Type B pancreatic cell (in vitro differentiated cells): ENCODE results near the gene CAPN12. TPM values are rescaled to one million over a fixed set of nuclear protein-coding genes. Genes with fewer than 3 reads are reported as not detected.

ENCODE experiments used
- DNase-seq: peaks from one replicate; pipeline ENCODE4 v3.0.0; 2021; ENCODE audit warnings: mixed read lengths; ENCODE audit not compliant: unreplicated experiment; ENCODE audit errors: extremely low spot score
- H3K27ac Mint-ChIP-seq: 2 replicates; pipeline ENCODE4 v1.8.0; 2021; ENCODE audit warnings: mild to moderate bottlenecking, mixed read lengths
- H3K27me3 Mint-ChIP-seq: 2 replicates; pipeline ENCODE4 v1.8.0; 2021; ENCODE audit warnings: mixed read lengths
- H3K36me3 Mint-ChIP-seq: 2 replicates; pipeline ENCODE4 v1.8.0; 2021; ENCODE audit warnings: mixed read lengths
- H3K4me1 Mint-ChIP-seq: one replicate; pipeline ENCODE4 v1.8.0; 2021; ENCODE audit warnings: mixed read lengths; ENCODE audit not compliant: unreplicated experiment
- H3K4me3 Mint-ChIP-seq: 2 replicates; pipeline ENCODE4 v1.8.0; 2021; ENCODE audit warnings: mild to moderate bottlenecking, mixed read lengths
- H3K9me3 Mint-ChIP-seq: 2 replicates; pipeline ENCODE4 v1.8.0; 2021; ENCODE audit warnings: mixed read lengths
- total RNA-seq: library from RNA; stranded (reverse); gene quantifications from 2 replicates; pipeline ENCODE4 v1.2.1, GENCODE V29; 2021; ENCODE audit warnings: low replicate concordance
- TF ChIP-seq, protein P1 (sequence below): fragments of 200-600 bp; sonication (generic); conservative IDR thresholded peaks from 2 replicates; pipeline ENCODE4 v1.5.0; 2021; ENCODE audit warnings: antibody characterized with exemption, mild to moderate bottlenecking

The CAPN12 gene
- total RNA-seq, 1 donor from 2014 or later: 3.0 TPM

DNA sequence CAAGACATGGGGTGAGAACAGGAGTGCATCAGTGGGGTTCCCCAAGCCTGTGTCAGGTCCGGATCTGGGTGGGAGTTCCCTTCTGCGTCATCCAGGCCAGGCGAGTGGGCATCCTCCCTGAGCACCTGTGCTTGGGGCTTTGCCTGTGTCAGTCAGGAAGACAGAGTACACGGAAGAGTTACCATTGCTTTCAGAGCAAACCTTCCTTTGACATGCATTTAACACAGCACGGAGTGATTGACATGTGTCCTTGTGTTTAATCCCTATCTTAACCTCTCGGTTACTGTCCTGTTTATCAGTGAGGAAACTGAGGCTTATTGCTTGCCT is 47.6 kb downstream of the CAPN12 start:
- Mint-ChIP-seq H3K27ac (peak overlapping the region; percentile 100), H3K4me1 (peaks cover 58% of the 10 kb centered on the region), H3K4me3 (no peak overlapping the region), H3K36me3 (peaks cover 8% of the 10 kb centered on the region), H3K9me3 (no peaks in the 10 kb centered on the region), H3K27me3 (no peaks in the 10 kb centered on the region)
- TF ChIP-seq, protein P1, sequence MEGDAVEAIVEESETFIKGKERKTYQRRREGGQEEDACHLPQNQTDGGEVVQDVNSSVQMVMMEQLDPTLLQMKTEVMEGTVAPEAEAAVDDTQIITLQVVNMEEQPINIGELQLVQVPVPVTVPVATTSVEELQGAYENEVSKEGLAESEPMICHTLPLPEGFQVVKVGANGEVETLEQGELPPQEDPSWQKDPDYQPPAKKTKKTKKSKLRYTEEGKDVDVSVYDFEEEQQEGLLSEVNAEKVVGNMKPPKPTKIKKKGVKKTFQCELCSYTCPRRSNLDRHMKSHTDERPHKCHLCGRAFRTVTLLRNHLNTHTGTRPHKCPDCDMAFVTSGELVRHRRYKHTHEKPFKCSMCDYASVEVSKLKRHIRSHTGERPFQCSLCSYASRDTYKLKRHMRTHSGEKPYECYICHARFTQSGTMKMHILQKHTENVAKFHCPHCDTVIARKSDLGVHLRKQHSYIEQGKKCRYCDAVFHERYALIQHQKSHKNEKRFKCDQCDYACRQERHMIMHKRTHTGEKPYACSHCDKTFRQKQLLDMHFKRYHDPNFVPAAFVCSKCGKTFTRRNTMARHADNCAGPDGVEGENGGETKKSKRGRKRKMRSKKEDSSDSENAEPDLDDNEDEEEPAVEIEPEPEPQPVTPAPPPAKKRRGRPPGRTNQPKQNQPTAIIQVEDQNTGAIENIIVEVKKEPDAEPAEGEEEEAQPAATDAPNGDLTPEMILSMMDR: no peak
- no peak for DNase-seq

DNA sequence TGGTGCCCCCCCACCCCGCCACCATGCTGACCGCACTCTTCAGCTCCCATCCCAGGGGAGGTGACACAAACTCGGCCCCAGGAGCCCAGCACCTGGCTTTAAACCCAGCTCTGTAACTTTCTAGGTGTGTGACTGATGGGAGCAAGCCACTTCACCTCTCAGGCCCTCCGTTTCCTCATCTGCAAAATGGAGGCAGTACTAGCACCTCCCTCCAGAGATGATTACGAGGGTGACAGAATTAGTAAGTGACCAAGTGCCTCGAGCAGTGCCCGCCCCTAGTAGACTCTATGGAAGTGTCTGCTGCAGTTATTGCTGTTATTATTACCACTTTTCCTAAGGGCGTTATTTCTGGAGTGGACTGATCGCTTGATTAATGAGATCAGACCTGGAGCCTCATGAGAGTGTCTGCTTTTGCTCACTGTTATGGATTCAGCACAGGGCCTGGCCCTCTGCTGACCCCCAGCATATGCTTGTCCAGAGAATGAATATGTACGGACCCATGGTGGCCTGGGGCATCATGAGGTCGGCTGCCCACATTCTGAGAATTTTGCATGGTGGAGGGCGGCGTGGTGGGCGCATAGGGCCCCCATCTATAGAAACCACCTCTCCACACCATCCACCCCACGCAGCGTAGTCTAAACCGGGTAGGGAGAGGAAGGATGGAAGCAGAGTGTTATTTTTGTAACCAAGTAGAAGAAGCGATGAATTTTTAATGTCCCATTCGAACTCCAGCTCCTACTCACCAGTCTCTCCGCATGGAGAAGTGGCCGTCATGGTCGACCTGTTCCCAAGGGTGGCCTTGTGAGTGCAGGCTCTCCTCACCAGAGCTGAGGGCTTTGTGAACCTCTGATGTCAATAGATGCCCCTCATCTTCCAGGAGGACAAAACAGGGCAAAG is 48.2 kb downstream of the CAPN12 start:
- TF ChIP-seq, protein P1: no peak
- Mint-ChIP-seq H3K4me1 (peaks cover 59% of the 10 kb centered on the region), H3K9me3 (no peaks in the 10 kb centered on the region), H3K27me3 (no peaks in the 10 kb centered on the region), H3K4me3 (no peak overlapping the region), H3K36me3 (peaks cover 8% of the 10 kb centered on the region), H3K27ac (peak overlapping the region; percentile 100)
- no peak for DNase-seq

DNA sequence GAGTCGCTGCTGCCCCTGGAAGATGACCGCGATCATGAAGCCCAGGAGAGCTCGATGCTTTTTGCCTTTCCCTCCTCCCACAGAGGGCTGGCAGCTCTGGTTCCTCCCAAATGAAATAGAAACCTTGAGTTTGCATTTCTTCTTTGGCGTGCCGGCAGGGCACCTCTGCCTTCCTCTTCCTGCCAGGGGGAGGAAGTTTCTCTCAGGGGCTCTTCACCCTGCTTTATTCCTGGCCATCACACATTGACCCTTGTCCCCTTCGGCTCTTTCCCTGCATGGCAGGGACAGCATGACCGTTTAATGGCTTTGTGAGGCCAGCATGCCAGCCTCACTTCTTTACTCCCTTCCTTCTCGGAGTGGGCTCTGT is 49.0 kb downstream of the CAPN12 start:
- Mint-ChIP-seq H3K4me1 (peaks cover 59% of the 10 kb centered on the region), H3K27ac (peak overlapping the region; percentile 100), H3K36me3 (peaks cover 9% of the 10 kb centered on the region), H3K4me3 (peak overlapping the region; percentile 48), H3K27me3 (no peaks in the 10 kb centered on the region), H3K9me3 (no peaks in the 10 kb centered on the region)
- TF ChIP-seq, protein P1: no peak
- DNase-seq: no peak

DNA sequence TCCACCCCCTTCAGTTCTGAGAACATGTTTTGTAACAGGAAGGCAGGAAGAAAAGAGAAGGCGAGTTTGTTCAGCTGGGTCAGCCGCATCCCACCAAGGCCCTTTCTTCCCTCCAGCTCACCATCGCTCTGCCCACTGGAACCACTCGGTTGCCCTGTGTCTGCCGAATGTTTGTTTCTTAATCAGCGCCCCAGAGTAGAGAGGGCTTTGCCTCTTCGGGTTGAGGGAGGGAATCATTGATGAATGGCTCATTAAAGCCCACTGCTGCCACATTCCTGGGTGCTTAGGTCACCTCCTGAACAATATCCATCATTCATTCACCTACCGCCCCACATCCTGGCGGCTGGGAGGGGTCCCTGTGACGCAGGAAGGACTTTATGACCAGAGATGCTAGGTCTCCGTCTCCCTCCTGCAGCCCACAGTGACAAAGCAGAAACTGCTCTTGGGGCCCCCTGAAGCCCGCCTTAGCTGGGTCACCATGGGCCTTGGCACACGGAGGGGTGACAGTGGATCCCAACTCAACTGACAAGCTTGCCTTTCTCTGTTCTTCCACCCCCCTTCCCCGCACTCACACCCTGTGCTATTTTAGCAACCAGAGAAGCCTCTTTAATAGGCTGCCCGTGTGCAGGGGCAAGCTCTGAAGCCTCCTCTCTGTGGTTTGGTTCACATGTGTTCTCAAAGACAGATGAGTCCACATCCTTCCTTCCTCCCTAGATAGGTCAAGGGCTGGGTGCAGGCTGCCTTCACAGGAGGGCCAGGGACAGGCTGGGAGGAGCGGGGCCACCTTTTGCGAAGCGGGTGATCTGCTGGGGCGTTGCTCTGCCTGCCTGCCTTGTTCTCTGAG is 50.7 kb downstream of the CAPN12 start:
- Mint-ChIP-seq H3K27ac (peak overlapping the region; percentile 100), H3K4me3 (peak overlapping the region; percentile 67), H3K4me1 (peaks cover 72% of the 10 kb centered on the region), H3K27me3 (no peaks in the 10 kb centered on the region), H3K36me3 (peaks cover 22% of the 10 kb centered on the region), H3K9me3 (peaks cover 4% of the 10 kb centered on the region)
- no peak for DNase-seq
- TF ChIP-seq, protein P1: no peak

DNA sequence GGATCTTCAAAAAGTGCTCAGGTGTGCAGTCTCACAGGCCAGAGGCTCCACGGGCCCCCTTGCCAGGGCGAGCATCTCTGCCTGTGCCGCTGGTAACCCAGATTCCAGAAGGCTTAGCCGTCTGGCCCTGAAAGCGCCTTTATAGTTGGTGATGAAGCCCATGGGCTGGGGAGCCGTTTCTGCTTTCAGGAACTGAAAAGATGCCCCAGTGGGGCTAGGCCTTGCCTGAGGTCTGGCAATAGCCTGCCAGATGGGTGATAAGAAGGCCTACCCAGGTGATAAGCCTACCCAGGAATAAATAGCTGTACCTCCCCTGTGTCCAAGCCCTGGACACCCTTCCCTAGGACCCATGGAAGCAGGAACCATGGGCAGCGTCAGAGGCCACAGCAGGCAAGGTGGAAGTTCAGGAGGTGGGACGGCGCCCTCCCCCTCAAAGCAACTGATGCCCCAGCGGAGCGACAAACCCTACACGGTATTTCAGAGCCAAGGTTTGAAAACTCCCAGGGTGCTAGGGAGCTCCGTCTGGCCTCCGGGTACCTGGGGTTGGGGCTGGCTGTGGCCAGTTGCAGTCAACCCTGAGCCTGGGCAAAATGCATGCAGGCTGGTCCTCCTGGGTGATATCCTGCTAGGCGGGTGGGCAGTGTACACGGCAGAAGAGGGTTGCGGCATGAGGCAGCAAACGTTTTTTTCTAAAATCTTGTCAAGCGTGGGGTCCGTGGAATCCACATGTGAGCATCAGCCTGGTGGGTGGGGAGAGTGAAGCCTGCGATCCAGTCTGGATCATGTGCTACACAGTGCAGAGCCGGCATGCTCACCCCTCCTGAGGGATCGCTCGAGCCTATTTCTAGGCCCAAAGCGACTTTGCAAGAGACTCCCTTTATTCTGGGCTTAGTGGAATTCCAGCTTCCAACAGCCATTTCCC is 51.6 kb downstream of the CAPN12 start:
- Mint-ChIP-seq H3K4me1 (peaks cover 63% of the 10 kb centered on the region), H3K36me3 (peaks cover 22% of the 10 kb centered on the region), H3K9me3 (peaks cover 6% of the 10 kb centered on the region), H3K4me3 (peak overlapping the region; percentile 67), H3K27me3 (no peaks in the 10 kb centered on the region), H3K27ac (peak overlapping the region; percentile 100)
- TF ChIP-seq, protein P1: no peak
- DNase-seq: no peak
